GM19467 (cell line): Measurements from ENCODE around the gene ATP5F1A.
"Not testable (repeated sequence)": the region's sequence is repeated elsewhere in the genome, so short reads cannot be mapped to it uniquely, and the experiment has no call there.

Experiments
- ATAC-seq: cut with Tn5 transposase; IDR thresholded peaks from one replicate; pipeline ENCODE4 v1.9.1; 2021; ENCODE audit warnings: mild to moderate bottlenecking, moderate library complexity; ENCODE audit not compliant: unreplicated experiment

Gene ATP5F1A

DNA sequence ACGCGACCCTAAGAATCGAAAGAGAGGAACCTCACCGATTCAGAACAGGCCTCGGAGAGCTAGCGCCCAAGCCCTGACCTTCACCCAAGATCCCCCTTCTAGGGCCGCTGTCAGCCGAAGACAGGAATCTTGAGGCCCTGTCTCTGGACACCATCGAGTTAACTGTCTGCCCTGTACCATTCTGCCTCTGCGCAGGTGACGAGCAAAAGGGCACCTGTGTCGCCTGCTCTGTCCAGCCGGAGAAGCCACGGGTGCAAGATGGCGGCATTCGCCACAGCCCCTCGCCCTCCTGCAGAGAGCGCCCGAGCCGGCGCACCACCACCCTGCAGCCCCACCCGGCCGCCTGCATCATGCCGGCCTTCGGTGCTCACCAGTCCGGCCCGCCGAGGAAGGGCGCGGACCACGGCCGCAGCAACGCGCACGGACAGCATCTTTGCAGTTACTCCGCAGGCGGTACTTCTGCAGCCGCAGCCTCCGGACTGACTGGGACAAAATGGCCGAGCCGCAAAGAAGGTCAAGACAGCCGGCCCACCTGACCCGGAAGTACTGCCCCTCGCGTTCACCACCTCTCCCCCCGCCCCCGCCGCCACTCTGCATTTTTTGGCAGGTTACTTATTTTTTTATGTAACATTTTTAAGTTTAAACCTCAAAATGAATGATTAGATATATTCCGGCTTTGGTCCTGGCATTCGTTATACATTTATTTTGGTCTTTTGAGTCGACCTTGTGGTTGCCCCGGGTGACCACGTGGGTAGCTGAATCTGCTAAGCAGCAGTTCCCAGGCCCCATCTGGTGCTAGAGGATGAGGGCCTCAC lies at the start of gene ATP5F1A:
ATP5F1A (minus strand) TSS at position 496 of the 815 bp plus-strand sequence; CDS start at position 431, 65 bp downstream.
- peak; percentile 82 for ATAC-seq

DNA sequence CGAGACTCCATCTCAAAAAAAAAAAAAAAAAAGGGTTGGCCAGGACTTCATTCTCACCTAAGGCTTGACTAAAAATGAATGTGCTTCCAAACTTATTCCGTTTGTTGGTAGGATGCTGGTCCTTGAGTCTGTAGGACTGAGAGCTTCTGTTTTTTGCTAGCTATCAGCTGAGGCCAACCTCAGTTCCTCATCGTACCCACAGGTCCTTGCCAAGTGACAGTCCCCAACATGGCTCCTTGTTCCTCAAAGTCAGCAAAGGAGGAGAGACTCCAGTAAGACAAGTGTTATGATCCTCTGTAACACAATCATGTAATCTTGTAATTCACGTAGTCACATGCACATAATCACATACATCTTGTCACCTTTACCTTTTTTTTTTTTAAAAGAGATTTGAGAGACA lies 43.1 kb upstream of the ATP5F1A start:
- no peak for ATAC-seq

DNA sequence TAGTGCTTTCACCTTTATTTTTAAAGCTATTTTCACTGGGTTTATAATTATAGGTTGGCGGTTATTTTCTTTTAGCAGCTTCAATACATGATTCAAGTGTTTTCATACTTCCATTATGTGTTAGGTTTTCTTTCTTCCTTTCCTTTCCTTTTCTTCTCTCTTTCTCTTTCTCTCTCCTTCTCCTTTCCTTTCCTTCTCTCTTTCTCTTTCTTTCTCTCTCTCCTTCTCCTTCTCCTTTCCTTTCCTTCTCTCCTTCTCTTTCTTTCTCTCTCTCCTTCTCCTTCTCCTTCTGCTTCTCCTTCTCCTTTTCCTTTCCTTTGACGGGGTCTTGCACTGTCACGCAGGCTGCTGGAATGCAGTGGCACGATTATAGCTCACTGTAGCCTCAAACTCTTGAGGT lies 42.1 kb upstream of the ATP5F1A start:
- ATAC-seq = no peak

DNA sequence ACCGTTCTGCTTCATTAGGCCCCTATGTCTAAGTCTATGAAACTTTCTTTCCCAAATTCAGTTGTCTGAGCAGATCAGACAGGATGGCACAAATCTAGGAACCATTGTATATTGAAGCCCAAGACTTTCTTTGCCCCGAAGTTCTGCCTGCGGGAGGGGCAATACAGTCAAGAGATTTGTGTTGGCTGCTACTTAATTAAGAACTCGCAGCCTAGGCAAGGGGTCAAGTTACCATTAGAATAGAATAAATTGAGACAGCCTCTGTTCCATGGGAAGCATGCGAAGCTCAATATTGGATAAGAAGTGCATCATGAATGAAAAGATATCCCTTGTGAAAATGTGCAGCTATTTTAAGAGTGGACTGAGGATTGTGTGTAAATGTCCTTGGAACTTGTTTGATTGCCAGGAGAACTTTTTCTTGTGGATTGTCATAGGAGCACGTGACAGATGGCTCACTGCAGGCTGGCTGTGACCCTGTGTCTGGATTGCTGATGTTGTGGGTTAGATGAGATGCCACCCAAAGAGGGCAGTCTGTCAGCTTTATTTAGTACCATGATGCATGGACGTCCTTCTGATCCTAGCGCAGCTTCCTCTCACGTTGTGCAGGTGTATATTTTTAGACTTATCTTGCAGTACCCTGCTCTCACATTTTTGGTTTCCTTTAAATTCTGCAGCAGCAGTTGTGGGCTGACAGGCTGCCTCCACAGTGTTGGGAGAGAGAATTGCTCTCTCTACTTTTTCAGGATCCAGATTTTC lies 37.0 kb upstream of the ATP5F1A start:
- ATAC-seq = no peak

- ATAC-seq = no peak
These were observed 35.4 kb upstream of the ATP5F1A start for GRCh38 chr18:46133534-46133933.

DNA sequence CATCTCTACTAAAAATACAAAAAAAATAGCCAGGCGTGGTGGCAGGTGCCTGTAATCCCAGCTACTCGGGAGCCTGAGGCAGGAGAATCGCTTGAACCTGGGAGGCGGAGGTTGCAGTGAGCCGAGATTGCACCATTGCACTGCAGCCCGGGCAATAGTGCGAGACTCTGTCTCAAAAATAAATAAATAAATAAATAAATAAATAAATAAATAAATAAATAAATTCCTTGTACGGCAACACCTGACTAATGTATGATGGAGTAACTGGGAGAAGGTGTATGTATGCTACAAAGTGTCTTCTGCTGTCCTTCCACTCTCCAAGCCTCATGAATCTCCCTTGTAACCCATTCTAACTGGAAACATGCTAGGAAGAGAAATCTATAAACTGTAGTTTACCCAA lies 32.5 kb upstream of the ATP5F1A start:
- not testable (repeated sequence) for ATAC-seq

DNA sequence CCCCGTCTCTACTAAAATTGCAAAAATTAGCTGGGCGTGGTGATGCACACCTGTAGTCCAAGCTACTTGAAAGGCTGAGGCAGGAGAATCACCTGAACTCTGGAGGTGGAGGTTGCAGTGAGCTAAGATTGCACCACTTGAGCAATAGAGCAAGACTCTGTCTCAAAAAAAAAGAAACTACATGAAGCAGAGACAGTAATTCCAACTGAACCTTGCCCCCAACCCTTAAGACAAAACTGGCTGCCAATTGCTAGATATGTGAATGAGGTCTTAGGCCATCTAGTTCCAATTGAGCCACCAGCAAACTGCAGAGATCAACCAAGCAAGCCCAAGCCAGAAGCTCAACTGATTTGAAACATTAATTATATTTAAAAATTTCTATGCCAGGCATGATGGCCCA lies 32.0 kb upstream of the ATP5F1A start:
- ATAC-seq = no peak

DNA sequence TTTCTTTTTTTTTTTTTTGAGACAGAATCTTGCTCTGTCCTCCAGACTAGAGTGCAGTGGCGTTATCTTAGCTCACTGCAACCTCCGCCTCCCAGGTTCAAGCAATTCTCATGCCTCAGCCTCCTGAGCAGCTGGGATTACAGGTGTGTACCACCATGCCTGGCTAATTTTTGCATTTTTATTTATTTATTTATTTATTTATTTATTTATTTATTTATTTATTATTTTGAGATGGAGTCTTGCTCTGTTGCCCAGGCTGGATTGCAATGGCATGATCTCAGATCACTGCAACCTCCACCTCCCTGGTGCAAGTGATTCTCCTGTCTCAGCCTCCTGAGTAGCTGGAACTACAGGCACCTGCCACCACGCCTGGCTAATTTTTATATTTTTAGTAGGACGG lies 28.5 kb upstream of the ATP5F1A start:
- not testable (repeated sequence) for ATAC-seq

- no peak for ATAC-seq
These were observed 15.7 kb upstream of the ATP5F1A start for GRCh38 chr18:46113751-46114150.

GRCh38 chr18:46110406-46110805 lies 12.3 kb upstream of the ATP5F1A start:
- ATAC-seq = no peak

- no peak for ATAC-seq
These were observed 11.3 kb upstream of the ATP5F1A start for GRCh38 chr18:46109386-46109785.

DNA sequence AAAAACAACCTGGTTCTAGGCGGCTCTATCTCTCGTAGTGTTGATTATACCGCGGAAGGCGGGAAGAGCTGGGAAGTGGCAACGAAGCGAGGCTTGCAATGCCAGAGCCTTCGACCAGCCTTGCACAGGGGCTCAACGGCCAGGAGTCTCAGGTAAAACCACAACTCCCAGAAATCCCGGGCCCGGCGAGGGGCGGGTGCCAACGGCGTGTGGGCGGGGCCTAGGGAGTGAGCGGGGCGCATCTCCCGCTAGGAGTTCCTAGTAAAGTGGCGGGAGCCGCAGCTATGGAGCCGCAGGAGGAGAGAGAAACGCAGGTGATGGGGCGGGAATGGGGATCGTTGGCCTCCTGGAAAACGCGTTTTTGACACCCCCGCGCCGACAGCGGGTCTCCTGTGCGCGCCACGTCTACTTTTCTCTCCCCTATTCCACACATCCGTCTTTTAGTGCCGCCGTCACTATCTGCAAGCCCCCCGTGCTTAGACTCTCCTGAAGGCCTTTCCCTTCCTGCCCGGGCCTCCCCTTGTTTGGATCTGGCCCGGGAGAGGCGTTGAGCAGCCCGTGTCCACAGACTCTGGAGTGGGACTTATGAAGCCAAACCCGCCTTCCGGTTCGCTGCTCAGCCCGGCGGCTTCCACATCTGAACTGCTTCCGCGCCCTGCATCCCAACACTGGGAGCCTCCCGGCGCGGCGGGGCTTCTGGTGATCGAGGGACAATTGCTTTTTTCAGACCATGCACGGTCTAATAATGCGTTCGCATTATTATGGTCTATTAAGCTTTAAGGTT lies 6.2 kb upstream of the ATP5F1A start, which contains the start of gene HAUS1:
HAUS1 (plus strand) TSS at position 258 of the 784 bp plus-strand sequence; CDS start at position 285, 27 bp downstream.
- peak; percentile 71 for ATAC-seq

DNA sequence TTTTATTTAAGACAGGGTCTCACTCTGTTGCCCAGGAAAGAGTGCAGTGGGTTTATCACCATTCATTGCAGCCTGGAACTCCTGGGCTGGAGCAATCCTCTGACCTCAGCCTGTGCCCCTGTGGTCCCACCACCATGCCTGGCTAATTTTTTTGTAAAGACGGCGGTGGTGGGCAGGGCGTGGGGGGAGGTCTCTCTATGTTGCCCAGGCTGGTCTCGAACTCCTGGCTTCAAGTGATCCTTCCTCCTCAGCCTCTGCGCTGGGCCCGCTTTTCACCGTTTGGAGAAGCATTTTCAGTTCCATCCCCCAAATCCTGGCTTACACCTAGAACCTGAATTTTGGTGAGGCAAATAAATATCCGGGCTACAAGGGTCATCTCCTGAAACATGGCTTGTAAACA lies 1.4 kb upstream of the ATP5F1A start:
- no peak for ATAC-seq

DNA sequence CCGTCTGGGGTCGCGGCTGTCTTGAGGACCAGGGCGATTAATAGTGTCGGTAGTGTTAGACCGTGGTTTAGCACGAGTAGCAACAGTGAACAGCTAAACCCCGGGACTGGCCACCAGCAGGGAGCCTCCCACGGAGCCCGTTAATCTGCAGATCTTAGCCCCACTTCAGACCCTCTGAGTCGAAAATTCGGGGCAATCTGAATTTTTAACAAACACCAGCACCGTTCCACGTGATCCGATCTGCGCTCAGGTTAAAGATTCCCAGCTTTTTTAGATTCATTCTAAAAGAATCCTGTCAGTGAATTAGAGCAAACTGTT lies 479 bp upstream of the ATP5F1A start:
- ATAC-seq = no peak

DNA sequence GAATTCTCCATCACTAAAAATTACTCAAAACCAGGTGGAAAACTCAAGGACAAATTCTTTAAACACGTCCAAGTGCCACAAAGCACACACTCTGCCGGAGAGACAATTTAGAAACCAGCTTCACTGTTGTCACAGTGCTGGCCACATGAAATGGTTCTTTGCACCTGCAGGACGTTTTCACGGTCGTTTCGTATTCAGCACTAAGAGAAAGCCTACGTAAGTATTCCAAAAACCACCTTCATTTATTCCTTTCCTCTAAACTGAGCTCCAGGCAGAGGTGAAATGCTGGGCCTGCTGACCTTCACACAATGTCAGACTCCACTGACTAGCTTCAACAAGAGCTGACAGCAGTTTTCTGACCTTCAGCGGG lies 680 bp downstream of the ATP5F1A start:
- ATAC-seq = peak; percentile 11

DNA sequence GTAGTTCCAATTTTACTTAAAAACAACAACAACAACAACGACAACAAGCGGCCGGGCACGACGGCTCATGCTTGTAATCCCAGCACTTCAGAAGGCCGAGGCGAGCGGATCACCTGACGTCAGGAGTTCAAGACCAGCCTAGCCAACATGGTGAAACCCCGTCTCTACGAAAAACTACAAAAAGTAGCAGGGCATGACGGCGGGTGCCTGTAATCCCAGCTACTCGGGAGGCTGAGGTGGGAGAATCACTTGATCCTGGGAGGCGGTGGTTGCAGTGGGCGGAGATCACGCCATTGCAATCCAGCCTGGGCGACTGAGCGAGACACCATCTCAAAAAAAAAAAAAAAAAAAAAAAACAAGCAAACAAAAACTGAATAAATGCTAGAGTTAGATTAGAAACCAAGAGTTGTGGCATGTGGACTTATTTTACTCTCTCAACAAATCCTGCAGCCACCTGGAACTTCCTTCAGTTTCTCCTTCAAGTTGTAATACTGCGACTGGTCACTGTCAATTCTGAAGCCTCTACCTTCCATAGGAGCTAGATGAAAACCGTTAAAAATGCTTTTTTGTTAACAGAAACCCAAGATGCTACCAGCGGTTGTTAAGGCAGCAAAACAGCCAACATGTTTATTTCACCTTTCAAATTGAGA lies 1.3 kb downstream of the ATP5F1A start:
- ATAC-seq = no peak

- no peak for ATAC-seq
These were observed 2.6 kb downstream of the ATP5F1A start for GRCh38 chr18:46095532-46095931.

DNA sequence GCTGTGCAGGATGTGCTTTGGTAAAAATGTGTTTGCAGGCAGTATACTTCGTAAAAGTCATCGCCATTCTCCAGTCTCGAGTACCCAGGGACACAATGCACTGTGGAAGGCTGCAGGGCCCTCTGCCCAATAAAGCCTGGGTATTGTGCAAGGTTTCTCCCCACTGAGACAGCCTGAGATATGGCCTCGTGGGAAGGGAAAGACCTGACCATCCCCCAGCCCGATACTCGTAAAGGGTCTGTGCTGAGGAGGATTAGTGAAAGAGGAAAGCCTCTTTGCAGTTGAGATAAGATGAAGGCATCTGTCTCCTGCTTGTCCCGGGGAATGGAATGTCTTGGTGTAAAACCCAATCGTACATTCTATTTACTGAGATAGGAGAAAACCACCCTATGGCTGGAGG lies 9.6 kb downstream of the ATP5F1A start:
- not testable (repeated sequence) for ATAC-seq

DNA sequence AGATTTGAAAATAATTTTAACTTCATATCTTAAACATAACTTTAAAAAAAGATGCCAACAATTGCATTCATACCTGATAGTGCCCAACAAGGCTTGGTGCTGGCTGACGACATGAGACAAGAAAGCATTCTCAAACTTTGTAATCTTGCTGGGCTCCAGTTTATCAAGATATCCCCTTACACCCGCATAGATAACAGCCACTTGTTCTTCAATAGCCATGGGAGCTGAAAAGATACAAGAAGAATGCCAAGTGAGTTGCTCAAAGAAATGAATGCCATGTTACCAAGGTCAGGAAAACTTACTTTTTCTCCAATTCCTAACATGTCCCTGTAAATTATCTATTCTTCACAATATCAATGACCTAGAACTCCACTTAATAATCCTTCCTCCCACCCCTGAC lies 13.7 kb downstream of the ATP5F1A start:
- no peak for ATAC-seq

GRCh38 chr18:46080156-46080555 lies 17.9 kb downstream of the ATP5F1A start:
- no peak for ATAC-seq

DNA sequence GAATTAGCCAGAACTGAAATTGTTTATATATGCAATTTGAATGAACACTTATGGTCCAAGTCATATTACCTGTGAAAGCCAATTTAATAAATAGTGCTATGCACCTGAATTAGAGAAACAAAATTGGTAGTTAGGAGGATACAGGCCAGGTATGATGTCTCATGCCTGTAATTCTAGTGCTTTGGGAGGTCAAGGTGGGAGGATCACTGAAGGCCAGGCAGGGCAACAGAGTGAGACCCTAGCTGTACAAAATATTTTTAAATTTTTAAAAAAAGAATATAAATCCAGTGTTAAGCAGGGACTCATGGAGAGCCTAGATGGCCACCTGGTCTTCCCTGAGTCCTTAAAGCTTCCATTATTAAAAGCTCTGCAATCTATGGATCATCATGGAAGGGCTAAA lies 18.8 kb downstream of the ATP5F1A start:
- ATAC-seq = no peak
